ENCODE measurements around the gene WWOX.

The WWOX gene

DNA sequence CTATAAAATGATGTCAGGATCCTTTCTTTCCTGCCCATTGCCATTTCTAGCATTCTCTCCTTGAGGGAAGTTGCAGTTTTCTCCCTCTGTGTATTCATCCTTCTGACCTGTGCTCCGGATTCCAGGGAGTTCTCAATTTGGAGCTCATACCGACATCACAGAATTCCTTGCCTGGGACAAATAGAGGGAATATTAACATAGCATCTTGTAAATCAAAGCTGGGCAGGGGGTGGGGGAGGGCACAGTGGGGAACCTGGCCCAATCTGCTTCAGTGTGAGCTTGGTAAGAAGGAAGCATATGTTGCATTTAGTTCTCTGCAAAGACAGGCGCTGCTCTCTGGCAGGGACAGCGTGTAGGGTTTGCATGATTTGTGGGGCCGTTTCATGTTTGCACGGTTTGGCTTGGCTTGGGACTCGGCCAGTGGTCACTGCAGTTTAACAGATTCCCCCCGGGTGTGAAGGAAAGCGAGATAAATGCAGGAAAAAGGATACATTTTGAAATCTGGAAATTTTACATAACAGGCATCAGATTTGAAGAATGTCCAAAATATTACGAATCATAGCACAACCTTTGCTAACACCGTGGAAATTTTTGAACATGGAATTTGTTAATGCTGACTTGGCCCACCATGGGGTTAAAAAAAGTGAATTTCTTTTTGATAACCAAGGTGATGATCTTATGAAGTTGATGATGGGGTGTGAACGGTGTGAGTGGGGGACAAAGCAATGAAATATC lies 178.0 kb downstream of the WWOX start:
- Histone ChIP-seq H3K4me2 (ENCODE audit: insufficient read depth, low read length) (no peak overlapping the region), H3K9ac (ENCODE audit: low read depth, low read length) (no peak overlapping the region), H3K36me3 (ENCODE audit: insufficient read depth, low read length) (no peaks in the 10 kb centered on the region), H3K9me3 (ENCODE audit: insufficient read depth, low read length, severe bottlenecking) (no peaks in the 10 kb centered on the region), H3K4me3 (ENCODE audit: low read depth in 1 of 2, low read length in 2 of 2) (no peak overlapping the region), H3K27me3 (ENCODE audit: insufficient read depth, low read length, poor library complexity) (no peaks in the 10 kb centered on the region), H3K4me1 (ENCODE audit: insufficient read depth, low read length) (no peaks in the 10 kb centered on the region), H4K20me1 (ENCODE audit: insufficient read depth, low read length) (no peaks in the 10 kb centered on the region), H3K27ac (ENCODE audit: low read length) (no peak overlapping the region), H3K79me2 (ENCODE audit: insufficient read depth, low read length) (no peaks in the 10 kb centered on the region), H2AFZ (ENCODE audit: low read depth, low read length) (no peak overlapping the region)
- TF ChIP-seq EZH2 (IDR thresholded peaks at IDR 0.05; ENCODE audit: borderline replicate concordance, low read depth, low read length, severe bottlenecking), result no peak
- TF ChIP-seq, protein P1, sequence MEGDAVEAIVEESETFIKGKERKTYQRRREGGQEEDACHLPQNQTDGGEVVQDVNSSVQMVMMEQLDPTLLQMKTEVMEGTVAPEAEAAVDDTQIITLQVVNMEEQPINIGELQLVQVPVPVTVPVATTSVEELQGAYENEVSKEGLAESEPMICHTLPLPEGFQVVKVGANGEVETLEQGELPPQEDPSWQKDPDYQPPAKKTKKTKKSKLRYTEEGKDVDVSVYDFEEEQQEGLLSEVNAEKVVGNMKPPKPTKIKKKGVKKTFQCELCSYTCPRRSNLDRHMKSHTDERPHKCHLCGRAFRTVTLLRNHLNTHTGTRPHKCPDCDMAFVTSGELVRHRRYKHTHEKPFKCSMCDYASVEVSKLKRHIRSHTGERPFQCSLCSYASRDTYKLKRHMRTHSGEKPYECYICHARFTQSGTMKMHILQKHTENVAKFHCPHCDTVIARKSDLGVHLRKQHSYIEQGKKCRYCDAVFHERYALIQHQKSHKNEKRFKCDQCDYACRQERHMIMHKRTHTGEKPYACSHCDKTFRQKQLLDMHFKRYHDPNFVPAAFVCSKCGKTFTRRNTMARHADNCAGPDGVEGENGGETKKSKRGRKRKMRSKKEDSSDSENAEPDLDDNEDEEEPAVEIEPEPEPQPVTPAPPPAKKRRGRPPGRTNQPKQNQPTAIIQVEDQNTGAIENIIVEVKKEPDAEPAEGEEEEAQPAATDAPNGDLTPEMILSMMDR (IDR thresholded peaks at IDR 0.05; ENCODE audit: borderline replicate concordance, extremely low read depth, low read length, poor library complexity, severe bottlenecking), result no peak
- no peak for DNase-seq
- no peak for ATAC-seq (ENCODE audit: insufficient read depth, low read depth)

DNA sequence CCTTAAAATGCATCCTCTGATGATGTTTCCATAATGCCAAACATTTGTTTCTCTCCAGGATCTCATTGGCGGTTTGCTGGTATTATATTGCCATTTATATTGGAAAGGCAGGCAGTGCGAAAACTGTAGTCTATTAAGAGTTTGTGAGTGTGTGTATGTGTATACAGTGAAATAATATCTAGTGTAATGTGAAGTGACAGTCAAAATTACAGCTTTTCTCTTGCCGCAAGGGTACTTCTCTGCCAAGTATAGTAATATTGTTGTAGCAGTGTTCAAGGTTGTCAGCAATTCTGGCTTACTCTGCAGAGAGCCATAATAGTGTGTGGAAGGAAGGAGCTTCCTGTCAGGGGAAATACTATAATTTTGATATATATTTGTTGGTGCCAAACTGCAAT lies 178.6 kb downstream of the WWOX start:
- no peaks in the 10 kb centered on the region for H3K27me3 ChIP-seq (ENCODE audit: insufficient read depth, low read length, poor library complexity)
- no peaks in the 10 kb centered on the region for H3K9me3 ChIP-seq (ENCODE audit: insufficient read depth, low read length, severe bottlenecking)
- no peaks in the 10 kb centered on the region for H3K4me1 ChIP-seq (ENCODE audit: insufficient read depth, low read length)
- no peak overlapping the region for H3K4me2 ChIP-seq (ENCODE audit: insufficient read depth, low read length)
- no peak overlapping the region for H3K9ac ChIP-seq (ENCODE audit: low read depth, low read length)
- no peaks in the 10 kb centered on the region for H3K36me3 ChIP-seq (ENCODE audit: insufficient read depth, low read length)
- H3K27ac ChIP-seq (ENCODE audit: low read length), result no peak overlapping the region
- no peaks in the 10 kb centered on the region for H4K20me1 ChIP-seq (ENCODE audit: insufficient read depth, low read length)
- DNase-seq (no peak), ATAC-seq (ENCODE audit: insufficient read depth, low read depth) (no peak)
- no peaks in the 10 kb centered on the region for H3K79me2 ChIP-seq (ENCODE audit: insufficient read depth, low read length)
- H2AFZ ChIP-seq (ENCODE audit: low read depth, low read length), result no peak overlapping the region
- no peak for TF ChIP-seq EZH2 (IDR thresholded peaks at IDR 0.05; ENCODE audit: borderline replicate concordance, low read depth, low read length, severe bottlenecking)
- TF ChIP-seq, protein P1 (IDR thresholded peaks at IDR 0.05; ENCODE audit: borderline replicate concordance, extremely low read depth, low read length, poor library complexity, severe bottlenecking), result no peak
- no peak overlapping the region for H3K4me3 ChIP-seq (ENCODE audit: low read depth in 1 of 2, low read length in 2 of 2)

DNA sequence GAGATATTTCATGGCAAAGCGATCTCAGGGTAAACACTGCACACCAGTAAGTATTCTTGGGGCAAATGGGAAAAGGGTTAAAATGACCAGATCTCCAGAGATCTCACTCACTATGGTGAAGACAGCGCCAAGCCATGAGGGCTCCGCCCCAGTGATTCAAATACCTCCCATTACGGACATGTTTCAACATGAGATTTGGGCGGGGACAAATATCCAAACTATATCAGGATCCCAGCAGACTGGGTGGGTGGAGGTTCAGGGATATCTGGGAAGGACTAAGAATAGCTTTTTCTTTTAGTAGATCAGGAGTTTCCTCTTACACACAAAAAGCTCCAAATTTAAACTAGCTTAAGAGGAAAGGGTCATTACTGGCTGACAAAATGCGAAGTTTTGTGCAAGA lies 181.7 kb downstream of the WWOX start:
- Histone ChIP-seq H3K36me3 (ENCODE audit: insufficient read depth, low read length) (no peaks in the 10 kb centered on the region), H2AFZ (ENCODE audit: low read depth, low read length) (no peak overlapping the region), H3K79me2 (ENCODE audit: insufficient read depth, low read length) (no peaks in the 10 kb centered on the region), H3K9ac (ENCODE audit: low read depth, low read length) (no peak overlapping the region), H3K4me1 (ENCODE audit: insufficient read depth, low read length) (no peaks in the 10 kb centered on the region), H3K4me3 (ENCODE audit: low read depth in 1 of 2, low read length in 2 of 2) (no peak overlapping the region), H3K4me2 (ENCODE audit: insufficient read depth, low read length) (no peak overlapping the region), H4K20me1 (ENCODE audit: insufficient read depth, low read length) (no peaks in the 10 kb centered on the region), H3K9me3 (ENCODE audit: insufficient read depth, low read length, severe bottlenecking) (no peaks in the 10 kb centered on the region), H3K27ac (ENCODE audit: low read length) (no peak overlapping the region), H3K27me3 (ENCODE audit: insufficient read depth, low read length, poor library complexity) (no peaks in the 10 kb centered on the region)
- TF ChIP-seq EZH2 (IDR thresholded peaks at IDR 0.05; ENCODE audit: borderline replicate concordance, low read depth, low read length, severe bottlenecking), result no peak
- TF ChIP-seq, protein P1 (IDR thresholded peaks at IDR 0.05; ENCODE audit: borderline replicate concordance, extremely low read depth, low read length, poor library complexity, severe bottlenecking), result no peak
- no peak for ATAC-seq (ENCODE audit: insufficient read depth, low read depth)
- no peak for DNase-seq
